CD4-positive, alpha-beta T cell (primary cell): ENCODE data around the gene EYA2. TPM values are rescaled to one million over a fixed set of nuclear protein-coding genes. Genes with fewer than 3 reads are reported as not detected.

Experiments used
- ATAC-seq: fragments of 200-7000 bp; cut with Tn5 transposase; one replicate; pipeline ENCODE4 v1.10.0; 2022; ENCODE audit warnings: mild to moderate bottlenecking; ENCODE audit not compliant: poor library complexity
- CTCF ChIA-PET: fragments of 350-600 bp; sonication (Branson Sonifier 250); formaldehyde crosslinking; loops from one replicate; lab custom pipeline; 2021; ENCODE audit warnings: antibody characterized with exemption, inconsistent platforms; lab: Charles Lee
- POLR2A ChIA-PET: fragments of 350-600 bp; sonication (Branson Sonifier 250); formaldehyde crosslinking; loops from one replicate; lab custom pipeline; 2021; ENCODE audit warnings: antibody characterized with exemption, inconsistent platforms; lab: Charles Lee
- DNase-seq, 14 experiments: peaks; one replicate each; pipeline ENCODE4 v3.0.0-alpha.2; 2013 to 2020; ENCODE audit warnings: mixed read lengths in 2 of 14
- H3K27ac ChIP-seq, 2 donors: one replicate each; pipeline versions ENCODE4 v1.5.1 to v1.7.0; 2013; ENCODE audit warnings: low read length in 2 of 2, low read depth in 1 of 2, mild to moderate bottlenecking in 1 of 2
- H3K27me3 ChIP-seq, 2 experiments: 1 replicate in 1 of 2; 2 replicates in 1 of 2; pipeline versions ENCODE4 v1.6.1 to v1.7.0; 2013; ENCODE audit warnings: low read length in 2 of 2, control low read depth in 1 of 2, mild to moderate bottlenecking in 1 of 2, moderate library complexity in 1 of 2; ENCODE audit not compliant: insufficient read depth in 2 of 2, control insufficient read depth in 1 of 2
- H3K36me3 ChIP-seq: one replicate; pipeline ENCODE4 v1.6.1; 2013; ENCODE audit warnings: low read length, control low read depth; ENCODE audit not compliant: insufficient read depth
- H3K4me1 ChIP-seq: one replicate; pipeline ENCODE4 v1.6.1; 2013; ENCODE audit warnings: low read length, control low read depth; ENCODE audit not compliant: insufficient read depth
- H3K4me3 ChIP-seq: one replicate; pipeline ENCODE4 v1.5.1; 2013; ENCODE audit warnings: mild to moderate bottlenecking, low read length, moderate library complexity
- H3K9me3 ChIP-seq, 2 experiments: 1 replicate in 1 of 2; 2 replicates in 1 of 2; pipeline versions ENCODE4 v1.6.1 to v1.7.0; 2013; ENCODE audit warnings: low read length in 2 of 2, mild to moderate bottlenecking in 2 of 2, control low read depth in 1 of 2, moderate library complexity in 1 of 2; ENCODE audit not compliant: control insufficient read depth in 1 of 2, insufficient read depth in 1 of 2
- H3K27ac Mint-ChIP-seq: one replicate; pipeline ENCODE4 v1.8.0; 2020; ENCODE audit warnings: mixed read lengths
- H3K27me3 Mint-ChIP-seq: one replicate; pipeline ENCODE4 v1.8.0; 2021; ENCODE audit warnings: mixed read lengths
- H3K36me3 Mint-ChIP-seq: one replicate; pipeline ENCODE4 v1.8.0; 2021; ENCODE audit warnings: low read depth, mixed read lengths
- H3K4me1 Mint-ChIP-seq: one replicate; pipeline ENCODE4 v1.8.0; 2021; ENCODE audit warnings: low read depth, mixed read lengths
- H3K4me3 Mint-ChIP-seq: one replicate; pipeline ENCODE4 v1.8.0; 2020; ENCODE audit warnings: mild to moderate bottlenecking, mixed read lengths
- H3K9me3 Mint-ChIP-seq: one replicate; pipeline ENCODE4 v1.8.0; 2020; ENCODE audit warnings: mixed read lengths
- CTCF ChIP-seq: fragments of 200-600 bp; IDR thresholded peaks from one replicate; pipeline ENCODE4 v1.8.0; 2022; ENCODE audit warnings: antibody characterized with exemption, mild to moderate bottlenecking
- intact Hi-C, 2 experiments: fragments of 100-400 bp; cut with DNase I in 1 of 2; cut with micrococcal nuclease in 1 of 2; formaldehyde crosslinking; loops; one replicate each; pipeline versions ENCODE4 v1.15.1 to v1.9.0; 2023 to 2025; cut with DNase I, micrococcal nuclease
- total RNA-seq, 174 experiments: library from RNA in 2 of 174; stranded (reverse) in 2 of 174; gene quantifications; one replicate each; pipeline ENCODE4 v1.2.3 and lab custom pipeline; 2021 to 2026

The EYA2 gene
- total RNA-seq, 2 experiments from 2014 or later: not detected

GRCh38 chr20:47115694-47116093 is 221.1 kb downstream of the EYA2 start:
- peaks cover 3 to 7% of the 10 kb centered on the region in 2 experiments for H3K27me3 ChIP-seq
- no peak for TF ChIP-seq CTCF
- no peak overlapping the region for H3K4me3 ChIP-seq
- ATAC-seq: no peak
- H3K9me3 ChIP-seq: peaks cover 0 to 13% of the 10 kb centered on the region in 2 experiments
- H3K27me3 Mint-ChIP-seq: peaks cover 33% of the 10 kb centered on the region
- H3K4me1 ChIP-seq: no peaks in the 10 kb centered on the region
- H3K27ac Mint-ChIP-seq: no peak overlapping the region
- intact Hi-C loops: no loop called here
- ChIA-PET POLR2A (no interaction called here), CTCF (no interaction called here)
- DNase-seq: no peak
- no peak overlapping the region for H3K4me3 Mint-ChIP-seq
- H3K36me3 ChIP-seq: no peaks in the 10 kb centered on the region
- no peaks in the 10 kb centered on the region for H3K36me3 Mint-ChIP-seq
- H3K9me3 Mint-ChIP-seq: no peaks in the 10 kb centered on the region
- H3K27ac ChIP-seq: no peak overlapping the region
- H3K4me1 Mint-ChIP-seq: no peaks in the 10 kb centered on the region

- Mint-ChIP-seq H3K36me3 (no peaks in the 10 kb centered on the region), H3K4me1 (no peaks in the 10 kb centered on the region), H3K9me3 (no peaks in the 10 kb centered on the region), H3K4me3 (no peak overlapping the region), H3K27ac (no peak overlapping the region), H3K27me3 (peaks cover 33% of the 10 kb centered on the region)
- H3K36me3 ChIP-seq: no peaks in the 10 kb centered on the region
- intact Hi-C loops: no loop called here
- DNase-seq (no peak), ATAC-seq (no peak)
- H3K9me3 ChIP-seq: peaks cover 0 to 11% of the 10 kb centered on the region in 2 experiments
- no peak for TF ChIP-seq CTCF
- no peak overlapping the region for H3K4me3 ChIP-seq
- no peaks in the 10 kb centered on the region for H3K4me1 ChIP-seq
- POLR2A ChIA-PET: no interaction called here
- CTCF ChIA-PET: no interaction called here
- H3K27ac ChIP-seq: no peak overlapping the region
- H3K27me3 ChIP-seq: peaks cover 3 to 7% of the 10 kb centered on the region in 2 experiments
Observed at GRCh38 chr20:47117371-47117770, 222.7 kb downstream of the EYA2 start.

GRCh38 chr20:47117773-47118172 is 223.1 kb downstream of the EYA2 start:
- H3K27ac ChIP-seq: no peak overlapping the region
- no peaks in the 10 kb centered on the region for H3K4me1 ChIP-seq
- peaks cover 3 to 7% of the 10 kb centered on the region in 2 experiments for H3K27me3 ChIP-seq
- intact Hi-C loops: no loop called here
- H3K4me3 ChIP-seq: no peak overlapping the region
- Mint-ChIP-seq H3K27ac (no peak overlapping the region), H3K36me3 (no peaks in the 10 kb centered on the region), H3K4me1 (no peaks in the 10 kb centered on the region), H3K9me3 (no peaks in the 10 kb centered on the region), H3K27me3 (peaks cover 33% of the 10 kb centered on the region), H3K4me3 (no peak overlapping the region)
- CTCF ChIA-PET: interaction anchor here (0.7 kb wide), 1 partner anchor 11 kb away, joined by 7 read pairs; no protein-coding TSS in a partner anchor
- no peaks in the 10 kb centered on the region for H3K36me3 ChIP-seq
- no peak for TF ChIP-seq CTCF
- DNase-seq: no peak
- POLR2A ChIA-PET: no interaction called here
- peaks cover 0 to 11% of the 10 kb centered on the region in 2 experiments for H3K9me3 ChIP-seq
- no peak for ATAC-seq
